Erythroblast (primary cell): ENCODE data around the gene ITCH.

Experiments
- GATA1 ChIP-seq: IDR thresholded peaks from 2 replicates; pipeline ENCODE4 v1.6.1; 2011; ENCODE audit warnings: low read depth, mild to moderate bottlenecking, control low read depth, low read length, moderate library complexity
- POLR2A ChIP-seq: IDR thresholded peaks from 2 replicates; pipeline ENCODE4 v1.6.1; 2011; ENCODE audit warnings: mild to moderate bottlenecking, low read length

DNA sequence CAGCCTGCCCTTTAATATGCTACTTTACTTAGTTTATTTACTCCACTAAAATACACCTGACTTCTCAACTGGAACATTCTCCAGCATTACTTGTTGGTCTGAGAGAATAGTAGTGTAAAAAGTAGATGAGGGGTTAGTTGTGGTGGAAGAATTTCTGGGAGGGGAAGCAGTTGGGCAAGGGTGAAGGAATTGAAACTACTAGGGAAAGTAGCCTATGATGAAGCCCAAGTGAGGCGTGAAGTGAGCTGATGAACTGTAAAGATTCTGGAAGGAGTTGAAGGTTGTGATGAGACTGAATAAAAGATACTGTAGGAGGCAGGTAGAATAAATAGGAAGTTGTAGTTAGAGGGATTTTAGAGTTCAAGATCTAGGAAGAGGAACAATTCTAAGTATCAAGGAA lies 72.5 kb downstream of the ITCH start:
- TF ChIP-seq POLR2A (no peak), GATA1 (no peak)
